ENCODE results near the gene CAND2. TPM values are rescaled to one million over a fixed set of nuclear protein-coding genes. Genes with fewer than 3 reads are reported as not detected.
"Not testable (repeated sequence)": the region's sequence is repeated elsewhere in the genome, so short reads cannot be mapped to it uniquely, and the experiment has no call there.

CAND2 gene
- total RNA-seq, 1 donor from 2014 or later, result 15.5 TPM

DNA sequence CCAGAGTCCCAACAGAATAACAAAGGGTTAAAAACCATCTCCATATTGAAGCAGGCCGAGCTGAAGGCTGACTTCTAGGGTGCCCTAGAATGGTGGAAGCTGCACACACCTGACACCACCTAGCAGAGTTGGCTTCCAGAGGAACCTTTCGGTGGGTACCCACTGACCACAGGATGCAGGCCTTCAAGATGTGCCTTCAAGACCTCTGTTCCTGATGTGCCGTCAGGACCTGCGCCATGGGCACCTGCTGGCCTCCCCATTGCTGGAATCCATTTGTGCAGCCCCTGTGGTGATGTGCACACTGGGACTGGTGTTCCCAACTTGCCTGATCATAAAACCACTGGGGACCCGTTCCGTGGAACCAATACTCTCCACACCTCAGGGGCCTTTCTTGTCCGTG, 80.6 kb downstream of the CAND2 start:
- no peak for DNase-seq (ENCODE audit: low read depth, low spot score)
- H3K36me3 Mint-ChIP-seq (ENCODE audit: low read depth), result no peaks in the 10 kb centered on the region
- H3K9me3 Mint-ChIP-seq, result no peaks in the 10 kb centered on the region
- peaks cover 26% of the 10 kb centered on the region for H3K4me1 Mint-ChIP-seq
- H3K27me3 Mint-ChIP-seq (ENCODE audit: low read depth), result no peaks in the 10 kb centered on the region
- TF ChIP-seq, protein P1, sequence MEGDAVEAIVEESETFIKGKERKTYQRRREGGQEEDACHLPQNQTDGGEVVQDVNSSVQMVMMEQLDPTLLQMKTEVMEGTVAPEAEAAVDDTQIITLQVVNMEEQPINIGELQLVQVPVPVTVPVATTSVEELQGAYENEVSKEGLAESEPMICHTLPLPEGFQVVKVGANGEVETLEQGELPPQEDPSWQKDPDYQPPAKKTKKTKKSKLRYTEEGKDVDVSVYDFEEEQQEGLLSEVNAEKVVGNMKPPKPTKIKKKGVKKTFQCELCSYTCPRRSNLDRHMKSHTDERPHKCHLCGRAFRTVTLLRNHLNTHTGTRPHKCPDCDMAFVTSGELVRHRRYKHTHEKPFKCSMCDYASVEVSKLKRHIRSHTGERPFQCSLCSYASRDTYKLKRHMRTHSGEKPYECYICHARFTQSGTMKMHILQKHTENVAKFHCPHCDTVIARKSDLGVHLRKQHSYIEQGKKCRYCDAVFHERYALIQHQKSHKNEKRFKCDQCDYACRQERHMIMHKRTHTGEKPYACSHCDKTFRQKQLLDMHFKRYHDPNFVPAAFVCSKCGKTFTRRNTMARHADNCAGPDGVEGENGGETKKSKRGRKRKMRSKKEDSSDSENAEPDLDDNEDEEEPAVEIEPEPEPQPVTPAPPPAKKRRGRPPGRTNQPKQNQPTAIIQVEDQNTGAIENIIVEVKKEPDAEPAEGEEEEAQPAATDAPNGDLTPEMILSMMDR (conservative IDR thresholded peaks at IDR 0.05), result no peak
- no peak overlapping the region for H3K27ac Mint-ChIP-seq (ENCODE audit: unreplicated experiment)
- no peak overlapping the region for H3K4me3 Mint-ChIP-seq

DNA sequence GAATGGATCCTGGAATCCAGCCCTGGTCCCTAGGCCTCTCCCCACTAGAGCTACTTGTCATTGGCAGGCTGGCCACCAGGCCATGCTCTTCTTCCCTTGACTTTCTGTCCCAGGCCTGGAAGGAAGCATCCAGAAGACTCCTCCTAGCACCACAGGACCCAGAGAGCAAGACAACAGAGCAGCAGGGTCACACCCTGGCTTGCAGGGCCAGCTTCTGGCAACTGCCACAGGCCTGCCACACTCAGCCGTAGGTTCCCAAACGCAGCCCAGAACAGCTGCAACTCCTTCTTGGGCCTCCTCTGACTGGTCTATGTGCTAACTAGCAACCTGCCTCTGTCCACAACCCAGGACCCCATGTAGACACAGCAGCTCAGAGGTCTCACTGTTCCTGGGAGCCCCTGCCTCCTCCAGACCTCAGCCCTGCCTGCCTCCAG, 81.7 kb downstream of the CAND2 start:
- TF ChIP-seq, protein P1 (conservative IDR thresholded peaks at IDR 0.05), result no peak
- Mint-ChIP-seq H3K4me3 (no peak overlapping the region), H3K9me3 (no peaks in the 10 kb centered on the region), H3K27me3 (ENCODE audit: low read depth) (no peaks in the 10 kb centered on the region), H3K4me1 (peaks cover 26% of the 10 kb centered on the region), H3K36me3 (ENCODE audit: low read depth) (no peaks in the 10 kb centered on the region), H3K27ac (ENCODE audit: unreplicated experiment) (no peak overlapping the region)
- no peak for DNase-seq (ENCODE audit: low read depth, low spot score)

DNA sequence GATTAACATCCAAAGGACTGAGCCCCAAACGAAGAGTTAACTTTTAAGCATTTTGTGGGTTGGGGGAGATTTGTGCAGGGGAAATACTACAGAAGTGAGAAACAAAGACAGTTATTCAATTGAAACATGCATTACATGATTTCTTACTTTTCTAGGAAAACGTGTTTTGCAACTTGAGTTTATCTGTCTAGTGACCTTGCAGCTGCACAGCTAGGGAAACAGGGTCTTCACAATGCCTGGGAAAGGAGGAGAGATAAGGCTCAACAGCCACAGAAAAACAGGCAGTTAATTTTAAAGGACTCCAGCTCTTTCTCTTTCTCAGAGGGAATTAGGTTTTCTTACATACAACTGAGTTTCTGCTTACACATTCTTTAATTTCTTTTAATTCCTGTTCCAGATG, 82.3 kb downstream of the CAND2 start:
- not testable (repeated sequence) for H3K4me3 Mint-ChIP-seq; H3K36me3 Mint-ChIP-seq (ENCODE audit: low read depth)
- peak overlapping the region; percentile 3 for H3K27ac Mint-ChIP-seq (ENCODE audit: unreplicated experiment)

DNA sequence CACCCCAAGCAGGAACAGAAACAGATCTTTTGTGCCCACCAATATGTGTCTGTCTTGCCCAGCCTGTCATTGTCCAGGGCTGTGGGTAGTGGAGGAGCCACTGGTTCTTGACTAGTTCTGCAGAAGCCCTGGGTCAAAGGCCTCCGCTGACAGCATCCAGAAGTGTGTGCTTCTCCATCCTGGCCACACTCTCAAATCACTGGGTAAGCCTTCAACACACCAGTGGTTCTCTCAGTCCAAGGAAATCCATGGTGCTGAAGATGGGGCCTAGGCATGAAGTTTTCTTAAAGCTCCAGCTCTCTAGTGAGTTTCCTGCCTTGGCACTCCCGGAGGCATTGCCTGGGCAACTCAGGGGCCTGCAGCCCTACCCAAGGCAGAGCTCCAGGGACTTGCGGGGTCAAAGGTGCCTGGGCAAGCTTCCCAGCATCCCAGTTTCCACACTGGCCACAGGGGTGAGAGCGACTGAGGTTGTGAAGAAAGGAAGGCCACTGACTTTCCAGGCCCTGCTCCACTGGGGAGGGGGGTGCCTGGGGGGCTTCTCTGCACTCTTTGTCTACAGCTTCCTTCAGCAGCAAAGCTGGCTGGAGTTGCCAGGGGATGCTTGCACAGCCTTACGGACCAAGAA, 82.8 kb downstream of the CAND2 start:
- Mint-ChIP-seq H3K27ac (ENCODE audit: unreplicated experiment) (no peak overlapping the region), H3K27me3 (ENCODE audit: low read depth) (peaks cover under 1% of the 10 kb centered on the region), H3K4me3 (no peak overlapping the region), H3K9me3 (no peaks in the 10 kb centered on the region), H3K36me3 (ENCODE audit: low read depth) (no peaks in the 10 kb centered on the region), H3K4me1 (peaks cover 24% of the 10 kb centered on the region)
- TF ChIP-seq, protein P1 (conservative IDR thresholded peaks at IDR 0.05), result no peak
- DNase-seq (ENCODE audit: low read depth, low spot score), result no peak

More for the DNA sequence above, 82.3 kb downstream of the CAND2 start:
- not testable (repeated sequence) for H3K27me3 Mint-ChIP-seq (ENCODE audit: low read depth); DNase-seq (ENCODE audit: low read depth, low spot score); H3K9me3 Mint-ChIP-seq
- peaks cover 26% of the 10 kb centered on the region for H3K4me1 Mint-ChIP-seq

DNA sequence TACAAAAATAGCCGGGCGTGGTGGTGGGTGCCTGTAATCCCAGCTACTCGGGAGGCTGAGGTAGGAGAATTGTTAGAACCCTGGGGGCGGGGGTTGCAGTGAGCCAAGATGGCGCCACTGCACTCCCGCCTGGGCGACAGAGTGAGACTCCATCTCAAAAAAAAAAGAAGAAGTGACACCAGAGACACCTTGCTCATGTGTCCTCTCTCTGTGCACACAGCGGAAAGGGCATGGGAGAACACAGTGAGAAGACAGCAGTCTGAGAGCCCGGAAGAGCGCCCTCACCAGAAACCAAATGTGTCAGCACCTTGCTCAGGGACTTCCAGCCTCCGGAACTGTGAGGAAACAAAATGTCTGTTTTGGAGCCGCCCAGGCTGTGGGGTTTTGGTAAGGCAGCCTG, 85.4 kb downstream of the CAND2 start:
- H3K27ac Mint-ChIP-seq (ENCODE audit: unreplicated experiment); H3K4me1 Mint-ChIP-seq; H3K36me3 Mint-ChIP-seq (ENCODE audit: low read depth); DNase-seq (ENCODE audit: low read depth, low spot score); H3K9me3 Mint-ChIP-seq; H3K27me3 Mint-ChIP-seq (ENCODE audit: low read depth); H3K4me3 Mint-ChIP-seq: not testable (repeated sequence)

DNA sequence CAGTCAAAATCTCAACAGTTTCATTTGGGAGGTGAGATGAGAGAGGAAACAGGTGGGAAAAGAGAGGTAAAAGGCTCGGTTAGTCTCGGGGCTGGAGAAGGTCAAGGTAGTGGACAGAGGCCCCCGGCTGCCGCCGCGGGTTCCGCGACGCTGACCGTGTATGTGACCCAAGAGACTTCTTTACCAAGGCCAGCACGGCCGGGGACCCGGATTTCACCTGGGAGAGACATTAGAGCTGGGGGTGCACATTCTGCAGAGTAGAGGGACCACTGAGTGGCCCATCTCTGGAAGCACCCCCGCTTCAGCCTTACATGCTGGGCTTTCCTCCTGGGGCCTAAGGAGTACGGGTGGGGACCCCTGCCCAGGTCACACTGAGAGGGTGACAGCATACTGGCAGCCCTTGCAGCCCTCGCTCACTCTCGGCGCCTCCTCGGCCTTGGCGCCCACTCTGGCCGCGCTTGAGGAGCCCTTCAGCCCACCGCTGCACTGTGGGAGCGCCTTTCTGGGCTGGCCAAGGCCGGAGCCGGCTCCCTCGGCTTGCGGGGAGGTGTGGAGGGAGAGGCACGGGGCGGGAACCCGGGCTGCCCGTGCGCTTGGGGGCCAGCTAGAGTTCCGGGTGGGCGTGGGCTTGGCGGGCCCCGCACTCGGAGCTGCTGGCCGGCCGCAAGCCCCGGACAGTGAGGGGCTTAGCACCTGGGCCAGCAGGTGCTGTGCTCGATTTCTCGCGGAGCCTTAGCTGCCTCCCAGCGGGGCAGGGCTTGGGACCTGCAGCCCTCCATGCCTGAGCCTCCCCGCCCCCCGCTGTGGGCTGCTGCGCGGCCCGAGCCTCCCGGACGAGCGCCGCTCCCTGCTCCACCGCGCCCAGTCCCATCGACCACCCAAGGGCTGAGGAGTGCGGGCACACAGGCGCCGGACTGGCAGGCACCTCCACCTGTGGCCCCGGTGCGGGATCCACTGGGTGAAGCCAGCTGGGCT, 86.1 kb downstream of the CAND2 start:
- Mint-ChIP-seq H3K4me1 (peaks cover 7% of the 10 kb centered on the region), H3K4me3 (no peak overlapping the region), H3K27me3 (ENCODE audit: low read depth) (peaks cover 12% of the 10 kb centered on the region), H3K36me3 (ENCODE audit: low read depth) (no peaks in the 10 kb centered on the region), H3K9me3 (no peaks in the 10 kb centered on the region), H3K27ac (ENCODE audit: unreplicated experiment) (no peak overlapping the region)
- TF ChIP-seq, protein P1 (conservative IDR thresholded peaks at IDR 0.05), result no peak
- DNase-seq (ENCODE audit: low read depth, low spot score), result no peak

All from neural crest cell (in vitro differentiated cells).